Hepatocyte (in vitro differentiated cells): ENCODE data around the gene ASTE1. TPM values are rescaled to one million over a fixed set of nuclear protein-coding genes. Genes with fewer than 3 reads are reported as not detected.

Experiments used
- DNase-seq: peaks from one replicate; pipeline ENCODE4 v3.0.0-alpha.2; 2016; ENCODE audit warnings: low spot score
- H2AFZ ChIP-seq: fragments of 200-600 bp; sonication (generic); 2 replicates; pipeline ENCODE4 v1.6.0; 2016; ENCODE audit warnings: antibody characterized with exemption, mild to moderate bottlenecking
- H3K27ac ChIP-seq: fragments of 200-600 bp; sonication (generic); 2 replicates; pipeline ENCODE4 v1.5.1; 2016; ENCODE audit warnings: mild to moderate bottlenecking
- H3K27me3 ChIP-seq: fragments of 200-600 bp; sonication (generic); 2 replicates; pipeline ENCODE4 v1.6.1; 2016
- H3K36me3 ChIP-seq: fragments of 200-600 bp; sonication (generic); replicated peaks from 2 replicates; pipeline ENCODE4 v1.5.1; 2016; ENCODE audit warnings: low read depth; ENCODE audit not compliant: insufficient read depth
- H3K4me1 ChIP-seq: fragments of 200-600 bp; sonication (generic); 2 replicates; pipeline ENCODE4 v1.5.1; 2016; ENCODE audit warnings: mild to moderate bottlenecking, moderate library complexity; ENCODE audit not compliant: insufficient read depth
- H3K4me2 ChIP-seq: fragments of 200-600 bp; sonication (generic); 2 replicates; pipeline ENCODE4 v1.6.0; 2016
- H3K4me3 ChIP-seq: fragments of 200-600 bp; sonication (generic); 2 replicates; pipeline ENCODE4 v1.5.1; 2016; ENCODE audit warnings: mild to moderate bottlenecking
- H3K79me2 ChIP-seq: fragments of 200-600 bp; sonication (generic); 2 replicates; pipeline ENCODE4 v1.6.0; 2017; ENCODE audit warnings: mild to moderate bottlenecking
- H3K9me2 ChIP-seq: fragments of 200-600 bp; sonication (generic); replicated peaks from 2 replicates; pipeline ENCODE4 v1.6.0; 2017; ENCODE audit warnings: mild to moderate bottlenecking; ENCODE audit not compliant: insufficient read depth
- H3K9me3 ChIP-seq: fragments of 200-600 bp; sonication (generic); 2 replicates; pipeline ENCODE4 v1.5.1; 2016; ENCODE audit warnings: low read depth, mild to moderate bottlenecking
- H4K20me1 ChIP-seq: fragments of 200-600 bp; sonication (generic); 2 replicates; pipeline ENCODE4 v1.6.0; 2016; ENCODE audit warnings: mild to moderate bottlenecking; ENCODE audit not compliant: insufficient read depth, poor library complexity, severe bottlenecking
- EZH2 ChIP-seq: fragments of 200-600 bp; sonication (generic); IDR thresholded peaks from 2 replicates; pipeline ENCODE4 v1.6.1; 2016; ENCODE audit warnings: antibody characterized with exemption, mild to moderate bottlenecking, borderline replicate concordance
- EZH2phosphoT487 ChIP-seq: fragments of 200-600 bp; sonication (generic); IDR thresholded peaks from one replicate; pipeline ENCODE4 v1.6.1; 2018; ENCODE audit warnings: antibody characterized with exemption, mild to moderate bottlenecking, low read depth, moderate library complexity; ENCODE audit not compliant: unreplicated experiment, severe bottlenecking
- WGBS: methylation state at CpG from one replicate; pipeline ENCODE4 v1.1.6; 2016; ENCODE audit warnings: low lambda C conversion rate; ENCODE audit errors: missing lambda C conversion rate; 5-methylcytosine and 5-hydroxymethylcytosine counted together
- polyA plus RNA-seq: library from polyadenylated mRNA; unstranded; fragments of >200 nt; fragmentation: Nextera tagmentation; extraction: Ambion mirVana; gene quantifications from 2 replicates; pipeline ENCODE4 v1.2.1, GENCODE V29; 2016
- total RNA-seq: library from RNA; depleted of rRNA; stranded (reverse); fragments of >200 nt; gene quantifications from 2 replicates; pipeline ENCODE4 v1.2.3, GENCODE V29; 2014
- TF ChIP-seq, protein P1 (sequence below): fragments of 200-600 bp; sonication (generic); IDR thresholded peaks from 2 replicates; pipeline ENCODE4 v1.5.1; 2016; ENCODE audit warnings: antibody characterized with exemption, mild to moderate bottlenecking; ENCODE audit not compliant: poor library complexity

ASTE1 gene
- total and polyA plus RNA-seq, 2 experiments from 2014 or later, result 5.1 to 5.3 TPM

GRCh38 chr3:130971208-130971607 lies 55.4 kb downstream of the ASTE1 start:
- Histone ChIP-seq H3K36me3 (no peaks in the 10 kb centered on the region), H3K9me3 (no peaks in the 10 kb centered on the region), H3K4me2 (no peak overlapping the region), H3K27ac (no peak overlapping the region), H3K79me2 (no peaks in the 10 kb centered on the region), H2AFZ (no peak overlapping the region), H3K4me3 (no peak overlapping the region), H3K9me2 (no peaks in the 10 kb centered on the region), H3K27me3 (no peaks in the 10 kb centered on the region), H4K20me1 (no peaks in the 10 kb centered on the region), H3K4me1 (no peaks in the 10 kb centered on the region)
- TF ChIP-seq, protein P1, sequence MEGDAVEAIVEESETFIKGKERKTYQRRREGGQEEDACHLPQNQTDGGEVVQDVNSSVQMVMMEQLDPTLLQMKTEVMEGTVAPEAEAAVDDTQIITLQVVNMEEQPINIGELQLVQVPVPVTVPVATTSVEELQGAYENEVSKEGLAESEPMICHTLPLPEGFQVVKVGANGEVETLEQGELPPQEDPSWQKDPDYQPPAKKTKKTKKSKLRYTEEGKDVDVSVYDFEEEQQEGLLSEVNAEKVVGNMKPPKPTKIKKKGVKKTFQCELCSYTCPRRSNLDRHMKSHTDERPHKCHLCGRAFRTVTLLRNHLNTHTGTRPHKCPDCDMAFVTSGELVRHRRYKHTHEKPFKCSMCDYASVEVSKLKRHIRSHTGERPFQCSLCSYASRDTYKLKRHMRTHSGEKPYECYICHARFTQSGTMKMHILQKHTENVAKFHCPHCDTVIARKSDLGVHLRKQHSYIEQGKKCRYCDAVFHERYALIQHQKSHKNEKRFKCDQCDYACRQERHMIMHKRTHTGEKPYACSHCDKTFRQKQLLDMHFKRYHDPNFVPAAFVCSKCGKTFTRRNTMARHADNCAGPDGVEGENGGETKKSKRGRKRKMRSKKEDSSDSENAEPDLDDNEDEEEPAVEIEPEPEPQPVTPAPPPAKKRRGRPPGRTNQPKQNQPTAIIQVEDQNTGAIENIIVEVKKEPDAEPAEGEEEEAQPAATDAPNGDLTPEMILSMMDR, result no peak
- TF ChIP-seq EZH2 (no peak), EZH2phosphoT487 (no peak)
- DNase-seq, result no peak

GRCh38 chr3:130969621-130970020 lies 57.0 kb downstream of the ASTE1 start:
- Histone ChIP-seq H3K27me3 (no peaks in the 10 kb centered on the region), H3K4me2 (no peak overlapping the region), H2AFZ (no peak overlapping the region), H3K9me3 (no peaks in the 10 kb centered on the region), H3K4me3 (no peak overlapping the region), H4K20me1 (no peaks in the 10 kb centered on the region), H3K27ac (no peak overlapping the region), H3K36me3 (no peaks in the 10 kb centered on the region), H3K9me2 (no peaks in the 10 kb centered on the region), H3K4me1 (no peaks in the 10 kb centered on the region), H3K79me2 (no peaks in the 10 kb centered on the region)
- 94% methylated on average over 2 of the region's 2 CpGs for WGBS
- TF ChIP-seq EZH2, result no peak
- TF ChIP-seq EZH2phosphoT487, result no peak
- TF ChIP-seq, protein P1, result no peak
- no peak for DNase-seq

- no peak for TF ChIP-seq EZH2phosphoT487
- TF ChIP-seq, protein P1, result no peak
- TF ChIP-seq EZH2, result no peak
- H3K79me2 ChIP-seq, result no peaks in the 10 kb centered on the region
- H3K4me3 ChIP-seq, result no peak overlapping the region
- no peak overlapping the region for H3K4me2 ChIP-seq
- H3K36me3 ChIP-seq, result no peaks in the 10 kb centered on the region
- no peaks in the 10 kb centered on the region for H3K9me2 ChIP-seq
- no peaks in the 10 kb centered on the region for H3K9me3 ChIP-seq
- no peaks in the 10 kb centered on the region for H3K27me3 ChIP-seq
- no peaks in the 10 kb centered on the region for H4K20me1 ChIP-seq
- no peaks in the 10 kb centered on the region for H3K4me1 ChIP-seq
- no peak for DNase-seq
- no peak overlapping the region for H2AFZ ChIP-seq
- H3K27ac ChIP-seq, result peak overlapping the region; percentile 12
- 62% methylated on average over 3 of the region's 3 CpGs for WGBS
These were observed 58.4 kb downstream of the ASTE1 start for GRCh38 chr3:130968221-130968620.

DNA sequence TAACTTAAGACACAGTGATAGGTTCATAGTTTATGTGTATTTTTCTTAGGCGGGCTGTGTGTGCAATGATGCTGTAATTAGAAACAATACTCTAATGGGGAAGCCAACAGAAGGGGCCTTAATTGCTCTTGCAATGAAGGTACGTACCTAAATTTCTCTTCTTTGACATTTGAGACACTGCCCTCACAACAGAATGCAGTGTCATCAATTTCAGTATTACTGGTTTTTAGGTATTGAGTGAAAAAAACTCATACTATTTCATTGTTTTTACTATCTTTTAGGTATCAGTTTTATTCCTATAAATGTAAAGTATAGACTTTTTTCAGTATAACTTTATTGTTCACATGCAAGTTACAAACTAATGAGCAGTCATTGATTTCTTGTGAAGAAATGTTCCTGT lies 59.3 kb downstream of the ASTE1 start:
- WGBS, result 92% methylated on average over 2 of the region's 2 CpGs
- Histone ChIP-seq H2AFZ (no peak overlapping the region), H3K9me3 (no peaks in the 10 kb centered on the region), H3K27me3 (no peaks in the 10 kb centered on the region), H3K79me2 (no peaks in the 10 kb centered on the region), H3K4me3 (no peak overlapping the region), H3K4me1 (no peaks in the 10 kb centered on the region), H3K36me3 (no peaks in the 10 kb centered on the region), H3K4me2 (no peak overlapping the region), H4K20me1 (no peaks in the 10 kb centered on the region), H3K9me2 (no peaks in the 10 kb centered on the region), H3K27ac (no peak overlapping the region)
- no peak for TF ChIP-seq EZH2
- TF ChIP-seq, protein P1, result no peak
- DNase-seq, result no peak
